Thymus (tissue), 11 donors: Measurements from ENCODE around the gene ZNF428. TPM values are rescaled to one million over a fixed set of nuclear protein-coding genes. Genes with fewer than 3 reads are reported as not detected.

ENCODE experiments used
- DNase-seq, 9 donors: peaks; one replicate each; pipeline ENCODE4 v3.0.0-alpha.2; 2013; ENCODE audit warnings: low spot score in 9 of 9, low read depth in 6 of 9, missing footprints in 1 of 9
- H3K27ac ChIP-seq, 2 donors: one replicate each; pipeline ENCODE4 v1.5.1; 2013; ENCODE audit warnings: control low read depth in 1 of 2, low read depth in 1 of 2, low read length in 1 of 2, mild to moderate bottlenecking in 1 of 2, moderate library complexity in 1 of 2
- H3K27me3 ChIP-seq, 2 donors: one replicate each; pipeline ENCODE4 v1.5.1; 2013; ENCODE audit warnings: low read length in 1 of 2; ENCODE audit not compliant: control insufficient read depth in 2 of 2, insufficient read depth in 1 of 2
- H3K36me3 ChIP-seq, 2 donors: one replicate each; pipeline ENCODE4 v1.5.1; 2013; ENCODE audit warnings: low read length in 1 of 2, mild to moderate bottlenecking in 1 of 2, moderate library complexity in 1 of 2; ENCODE audit not compliant: control insufficient read depth in 2 of 2, insufficient read depth in 2 of 2
- H3K4me1 ChIP-seq, 2 donors: one replicate each; pipeline ENCODE4 v1.5.1; 2013; ENCODE audit warnings: low read length in 2 of 2; ENCODE audit not compliant: control insufficient read depth in 2 of 2, insufficient read depth in 2 of 2
- H3K4me3 ChIP-seq, 2 donors: one replicate each; pipeline ENCODE4 v1.5.1; 2013; ENCODE audit warnings: low read length in 2 of 2, control low read depth in 1 of 2, mild to moderate bottlenecking in 1 of 2
- H3K9me3 ChIP-seq, 2 donors: one replicate each; pipeline ENCODE4 v1.5.1; 2013; ENCODE audit warnings: low read length in 1 of 2, mild to moderate bottlenecking in 1 of 2; ENCODE audit not compliant: control insufficient read depth in 2 of 2, insufficient read depth in 1 of 2
- WGBS: extraction: QIAGEN DNeasy Blood & Tissue Kit; methylation state at CpG from one replicate; pipeline ENCODE4 v1.1.7; 2013; 5-methylcytosine and 5-hydroxymethylcytosine counted together
- polyA plus RNA-seq: library from polyadenylated mRNA; stranded (reverse); fragments of 200-250 nt; gene quantifications from one replicate; pipeline ENCODE4 v1.2.3, GENCODE V29; 2013
- total RNA-seq: library from RNA; stranded (reverse); fragments of 120-200 nt; gene quantifications from one replicate; pipeline ENCODE4 v1.2.4, GENCODE V29; 2013
- donor health status: healthy.

Gene ZNF428
- total and polyA plus RNA-seq, 2 donors, result 54.8 to 74.3 TPM

DNA sequence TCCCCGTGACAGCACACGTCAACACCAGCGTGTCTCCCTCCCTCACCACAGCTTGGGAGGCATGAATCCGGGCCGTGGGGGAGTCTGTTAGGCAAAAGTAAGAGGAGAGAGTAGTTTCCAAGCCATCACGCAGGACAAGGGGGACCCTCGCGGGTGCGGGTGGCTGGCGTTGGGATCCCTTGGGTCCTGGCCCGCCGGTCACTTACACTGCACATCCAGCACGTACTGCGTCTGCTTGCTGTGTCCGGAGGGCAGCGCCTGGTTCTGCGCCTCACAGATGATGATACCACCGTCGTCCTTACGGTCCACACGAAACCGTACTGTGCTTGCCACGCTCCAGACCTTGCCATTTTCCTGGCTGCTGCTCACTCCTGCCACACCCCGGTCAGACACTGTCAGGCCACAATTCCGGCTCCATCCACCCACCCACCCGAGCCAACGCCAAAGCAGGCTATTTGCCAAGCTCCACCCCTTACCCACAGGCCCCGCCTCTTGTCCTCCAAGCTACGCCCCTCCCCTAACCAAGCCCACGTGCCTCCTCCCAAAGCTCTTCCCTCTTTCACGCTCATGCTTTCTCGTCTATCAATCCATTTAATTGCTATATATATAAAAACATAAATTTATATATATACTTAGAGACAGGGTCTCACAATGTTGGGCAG is 6.6 kb upstream of the ZNF428 start:
- H3K27me3 ChIP-seq, result peaks cover 0 to 28% of the 10 kb centered on the region in 2 donors
- peaks cover 8 to 12% of the 10 kb centered on the region in 2 donors for H3K4me1 ChIP-seq
- H3K36me3 ChIP-seq, result no peaks in the 10 kb centered on the region
- 66% methylated on average over 32 of the region's 32 CpGs for WGBS
- H3K4me3 ChIP-seq, result no peak overlapping the region
- H3K9me3 ChIP-seq, result peaks cover 0 to 1% of the 10 kb centered on the region in 2 donors
- H3K27ac ChIP-seq, result no peak overlapping the region
- no peak for DNase-seq

DNA sequence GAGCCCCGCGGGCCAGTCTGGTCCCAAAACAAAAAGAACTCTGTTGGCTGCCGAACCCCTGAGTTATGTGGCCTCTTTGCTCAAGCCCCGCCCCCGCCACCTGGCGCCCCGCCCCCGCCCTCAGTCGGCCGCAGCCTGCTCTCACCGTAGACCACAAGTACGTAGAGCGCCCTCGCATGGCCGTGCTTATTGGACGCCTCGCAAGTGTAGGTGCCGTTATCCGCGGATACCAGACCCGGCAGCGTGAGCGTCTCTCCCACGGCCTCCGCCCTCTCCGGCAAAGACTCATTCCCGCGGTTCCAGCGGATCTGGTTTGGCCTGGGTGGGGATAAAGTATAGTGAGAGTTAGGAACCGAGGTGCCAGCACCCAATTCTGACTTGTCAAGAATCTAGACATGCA is 5.5 kb upstream of the ZNF428 start:
- peak; percentile 64 to 92 (median 84) for DNase-seq
- Histone ChIP-seq H3K4me3 (no peak overlapping the region), H3K9me3 (peaks cover 0 to 1% of the 10 kb centered on the region in 2 donors), H3K4me1 (peaks cover 16 to 22% of the 10 kb centered on the region in 2 donors), H3K27me3 (peaks cover 0 to 26% of the 10 kb centered on the region in 2 donors), H3K36me3 (no peaks in the 10 kb centered on the region), H3K27ac (peak overlapping the region in 1 of 2 donors; percentile 73)
- WGBS, result 6% methylated on average over 30 of the region's 30 CpGs

DNA sequence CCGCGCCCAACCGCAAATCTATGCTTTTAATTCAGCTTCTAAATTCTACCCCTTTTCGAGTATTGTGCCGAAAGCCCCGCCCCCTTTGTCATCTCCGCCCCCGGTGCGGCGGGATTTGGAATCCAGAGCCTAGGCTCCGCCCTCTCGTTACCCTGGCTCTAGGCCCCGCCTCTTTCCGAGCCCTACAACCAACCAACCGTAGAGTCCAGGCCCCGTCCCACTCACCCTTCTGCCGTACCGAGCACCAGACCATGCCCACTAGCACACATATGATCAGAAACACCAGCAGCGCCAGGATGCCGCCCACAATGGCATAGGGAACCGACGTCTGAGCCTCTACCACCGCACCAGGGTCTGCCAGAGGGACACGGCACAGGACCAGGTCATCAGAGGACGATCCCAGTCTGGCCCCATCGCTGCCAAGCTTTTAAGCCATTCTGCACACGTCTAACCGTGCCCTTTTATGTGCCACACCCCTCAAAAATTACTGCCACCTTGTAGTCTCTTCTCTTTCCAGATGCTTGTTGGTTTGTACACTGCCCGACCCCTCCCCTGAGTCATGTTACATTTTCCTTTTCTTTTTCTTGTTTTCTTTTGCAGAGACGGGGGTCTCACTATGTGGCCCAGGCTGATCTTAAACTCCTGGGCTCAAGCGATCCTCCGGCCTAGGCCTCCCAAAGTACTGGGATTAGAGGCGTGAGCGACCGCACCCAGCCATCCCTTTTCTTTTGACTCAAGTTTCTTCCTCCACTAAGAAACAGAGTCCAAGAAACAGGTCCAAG is 4.7 kb upstream of the ZNF428 start:
- Histone ChIP-seq H3K36me3 (no peaks in the 10 kb centered on the region), H3K27me3 (peaks cover 0 to 26% of the 10 kb centered on the region in 2 donors), H3K9me3 (peaks cover 0 to 1% of the 10 kb centered on the region in 2 donors), H3K4me1 (peaks cover 16 to 23% of the 10 kb centered on the region in 2 donors), H3K27ac (peak overlapping the region in 1 of 2 donors; percentile 73), H3K4me3 (no peak overlapping the region)
- WGBS, result 88% methylated on average over 35 of the region's 35 CpGs
- no peak for DNase-seq

DNA sequence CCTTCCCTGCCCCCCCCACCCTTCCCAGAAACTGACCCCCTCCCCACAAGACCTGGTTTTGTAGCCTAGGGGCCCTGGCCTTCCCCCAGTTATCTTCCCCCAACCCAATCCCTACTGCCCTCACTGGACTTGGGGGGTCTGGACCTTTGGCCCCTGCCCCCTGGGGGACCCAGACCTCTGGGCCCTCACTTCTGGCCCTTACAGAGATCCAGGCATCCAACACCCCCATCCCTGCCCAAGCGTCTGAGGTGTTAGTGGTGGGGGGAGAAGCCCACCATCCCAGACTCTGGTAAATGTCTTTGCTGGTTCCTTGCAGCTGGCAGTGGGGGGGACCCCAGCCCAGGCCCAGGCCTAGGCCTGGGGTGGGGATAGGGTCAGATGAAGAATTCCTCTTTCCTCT is 3.5 kb upstream of the ZNF428 start:
- Histone ChIP-seq H3K27me3 (peaks cover 0 to 26% of the 10 kb centered on the region in 2 donors), H3K4me3 (no peak overlapping the region), H3K9me3 (peaks cover 0 to 1% of the 10 kb centered on the region in 2 donors), H3K27ac (no peak overlapping the region), H3K36me3 (no peaks in the 10 kb centered on the region), H3K4me1 (peaks cover 16 to 34% of the 10 kb centered on the region in 2 donors)
- DNase-seq, result no peak
- 97% methylated on average over 1 of the region's 1 CpG for WGBS

DNA sequence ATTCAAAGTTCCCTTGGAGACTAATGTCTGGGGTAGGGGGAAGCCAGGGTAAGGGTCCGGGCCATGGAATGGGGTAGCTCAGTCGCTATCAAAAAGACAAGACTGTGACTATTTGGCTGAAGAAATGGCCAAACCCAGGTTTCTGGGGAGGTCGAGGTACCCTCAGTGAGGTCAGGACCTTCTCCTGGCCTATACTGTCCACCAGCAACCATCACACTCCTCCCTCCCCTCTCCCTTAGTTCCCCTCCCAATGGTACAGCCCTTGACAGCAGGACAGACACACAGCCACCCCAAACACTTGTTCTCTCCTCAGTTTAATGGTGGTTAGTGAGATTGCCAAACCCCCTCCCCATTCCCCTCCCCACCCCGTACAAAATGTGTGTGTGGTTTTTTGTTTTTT is 2.6 kb upstream of the ZNF428 start:
- no peak for DNase-seq
- H3K27me3 ChIP-seq, result peaks cover 0 to 20% of the 10 kb centered on the region in 2 donors
- H3K4me3 ChIP-seq, result no peak overlapping the region
- no peaks in the 10 kb centered on the region for H3K36me3 ChIP-seq
- H3K9me3 ChIP-seq, result peaks cover 0 to 1% of the 10 kb centered on the region in 2 donors
- no peak overlapping the region for H3K27ac ChIP-seq
- H3K4me1 ChIP-seq, result peaks cover 16 to 34% of the 10 kb centered on the region in 2 donors
- WGBS, result 93% methylated on average over 4 of the region's 4 CpGs

DNA sequence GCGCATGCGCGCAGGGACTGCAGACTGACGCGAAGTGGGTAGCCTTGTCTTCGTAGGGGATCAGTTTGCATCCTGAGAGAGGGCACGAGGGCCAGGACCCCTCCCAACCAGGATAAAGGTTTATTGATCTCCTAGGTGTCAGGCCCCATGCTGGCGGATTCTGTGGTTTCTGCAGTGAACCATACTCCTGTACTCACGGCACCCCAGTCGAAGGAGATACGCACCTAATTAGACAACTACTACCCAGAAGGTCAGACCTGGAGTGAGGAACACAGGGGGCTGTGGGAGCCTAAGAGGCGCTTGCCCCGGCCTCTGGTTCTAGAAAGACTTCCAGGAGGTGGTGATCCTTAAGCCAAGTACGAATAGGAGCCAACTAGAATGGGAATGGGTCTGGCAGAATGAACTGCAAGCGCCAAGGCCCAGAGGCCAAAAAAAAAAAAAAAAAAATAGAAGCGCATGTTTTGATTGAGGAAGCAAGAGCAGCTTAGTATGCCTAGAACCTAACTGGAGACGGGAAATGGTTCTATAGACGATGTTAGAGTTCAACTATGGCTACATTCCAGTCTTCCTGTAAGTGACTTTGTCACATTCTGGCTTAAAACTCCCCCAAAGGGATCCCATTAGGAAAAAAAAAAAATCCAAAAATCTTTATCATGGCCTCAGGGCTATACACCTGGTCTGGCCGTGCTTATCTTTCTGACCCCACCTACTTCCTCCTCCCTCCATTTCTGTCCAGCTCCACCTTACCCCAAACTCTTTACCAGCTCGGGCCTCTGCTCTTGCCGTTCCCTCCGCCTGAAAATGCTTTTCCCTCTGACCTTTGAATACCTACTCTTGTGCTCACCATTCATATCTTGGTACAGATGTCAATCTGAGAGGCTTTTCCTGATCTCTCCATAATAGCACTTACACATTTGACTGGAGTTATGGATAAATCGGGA is 902 bp upstream of the ZNF428 start:
- H3K4me1 ChIP-seq, result peaks cover 16 to 31% of the 10 kb centered on the region in 2 donors
- H3K36me3 ChIP-seq, result no peaks in the 10 kb centered on the region
- H3K4me3 ChIP-seq, result peak overlapping the region; percentile 81 to 94
- H3K27ac ChIP-seq, result peak overlapping the region; percentile 87 to 99
- H3K9me3 ChIP-seq, result no peaks in the 10 kb centered on the region
- 58% methylated on average over 23 of the region's 23 CpGs for WGBS
- peaks cover 0 to 3% of the 10 kb centered on the region in 2 donors for H3K27me3 ChIP-seq
- peak in 1 of 9 donors; percentile 83 for DNase-seq

DNA sequence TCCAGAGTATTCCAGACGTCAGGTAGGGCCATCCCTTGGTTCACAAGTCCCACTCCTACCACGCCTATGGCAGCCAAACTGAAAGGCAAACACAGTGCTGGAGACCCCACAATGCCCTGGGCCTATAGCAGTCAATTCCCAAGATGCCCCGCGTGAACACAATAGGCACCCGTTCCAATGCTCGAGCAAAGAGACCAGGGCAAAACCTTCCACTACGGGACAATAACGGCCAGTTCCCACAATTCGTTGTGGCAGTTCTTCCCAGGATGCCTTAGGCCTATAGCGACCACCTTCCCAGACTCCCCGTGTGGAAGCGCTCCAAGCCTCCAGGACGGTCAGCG is 538 bp downstream of the ZNF428 start:
- Histone ChIP-seq H3K27me3 (no peaks in the 10 kb centered on the region), H3K9me3 (no peaks in the 10 kb centered on the region), H3K36me3 (peaks cover 4% of the 10 kb centered on the region in 2 donors), H3K4me1 (peaks cover 8 to 21% of the 10 kb centered on the region in 2 donors), H3K4me3 (peak overlapping the region; percentile 81 to 94), H3K27ac (peak overlapping the region; percentile 87 to 99)
- WGBS, result under 1% methylated on average over 14 of the region's 14 CpGs
- DNase-seq, result peak in 5 of 9 donors; percentile 60 to 87 (median 66)

DNA sequence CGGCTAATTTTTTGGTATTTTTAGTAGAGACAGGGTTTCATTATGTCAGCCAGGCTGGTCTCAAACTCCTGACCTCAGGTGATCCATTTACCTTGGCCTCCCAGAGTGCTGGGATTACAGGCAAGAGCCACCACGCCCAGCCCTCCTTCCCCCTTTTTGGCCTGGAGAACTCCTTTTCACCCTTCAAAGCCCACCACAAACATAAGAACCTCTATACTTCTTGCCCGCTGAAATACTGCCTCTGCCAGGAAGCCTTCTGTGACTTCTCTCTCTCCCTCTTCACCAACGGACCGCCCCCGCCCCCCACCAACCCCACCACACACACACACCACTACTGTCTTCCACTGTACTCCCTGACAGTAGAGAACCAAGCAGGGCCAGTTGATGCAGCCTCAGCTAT is 2.5 kb downstream of the ZNF428 start:
- WGBS, result 95% methylated on average over 6 of the region's 6 CpGs

More for the DNA sequence above, 2.5 kb downstream of the ZNF428 start:
- Histone ChIP-seq H3K27ac (no peak overlapping the region), H3K9me3 (no peaks in the 10 kb centered on the region), H3K4me3 (no peak overlapping the region), H3K27me3 (no peaks in the 10 kb centered on the region), H3K36me3 (peaks cover 20 to 21% of the 10 kb centered on the region in 2 donors), H3K4me1 (peaks cover 8 to 21% of the 10 kb centered on the region in 2 donors)
- DNase-seq, result no peak
